Limb (tissue), 2 donors: ENCODE data around the gene SMCO2.

Source experiments
- DNase-seq, 2 donors: peaks; one replicate each; pipeline ENCODE4 v3.0.0-alpha.2; 2016; ENCODE audit errors: extremely low spot score in 2 of 2

SMCO2 gene

DNA sequence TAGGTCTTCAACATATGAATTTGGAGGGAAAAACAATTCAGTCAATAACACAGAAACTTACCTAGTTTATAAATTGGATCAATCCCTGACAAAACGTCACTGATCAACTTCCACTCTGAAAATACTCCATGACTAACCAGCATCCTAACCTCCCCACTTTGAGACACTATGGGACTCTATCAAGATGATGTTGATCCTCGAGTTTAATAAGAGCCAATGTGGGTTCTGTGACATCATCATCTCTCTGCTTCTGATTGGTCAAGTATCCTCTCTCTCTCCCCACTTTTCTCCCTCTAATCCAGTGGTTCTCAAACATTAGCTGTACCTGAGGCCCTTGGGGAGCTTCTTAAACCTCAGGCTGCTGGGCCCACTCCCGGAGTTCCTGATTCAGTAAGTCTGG lies at the start of gene SMCO2:
Gene SMCO2, plus strand, starts transcription at position 301 of the 400 bp plus-strand sequence. CDS start 23,896 bp downstream, outside the sequence.
- no peak for DNase-seq

DNA sequence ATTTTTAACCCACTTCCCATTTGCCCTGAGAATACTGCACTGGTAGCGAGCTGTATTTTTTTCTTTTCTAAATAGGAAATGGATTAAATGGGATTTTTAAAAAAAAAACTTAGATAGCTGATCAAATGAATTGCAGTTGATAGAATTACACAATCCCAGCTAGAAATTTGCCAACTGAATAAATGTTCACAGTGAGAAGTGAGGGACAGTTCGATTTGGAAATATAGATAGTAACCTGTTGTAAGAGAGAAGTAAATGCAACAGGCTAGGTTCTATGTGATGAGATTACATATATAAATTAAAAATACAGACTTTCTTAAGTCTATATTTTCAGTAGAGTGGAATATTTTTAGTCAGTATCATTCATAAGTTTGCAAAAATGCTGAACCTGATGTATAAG lies 48.1 kb upstream of the SMCO2 start:
- DNase-seq, result no peak

DNA sequence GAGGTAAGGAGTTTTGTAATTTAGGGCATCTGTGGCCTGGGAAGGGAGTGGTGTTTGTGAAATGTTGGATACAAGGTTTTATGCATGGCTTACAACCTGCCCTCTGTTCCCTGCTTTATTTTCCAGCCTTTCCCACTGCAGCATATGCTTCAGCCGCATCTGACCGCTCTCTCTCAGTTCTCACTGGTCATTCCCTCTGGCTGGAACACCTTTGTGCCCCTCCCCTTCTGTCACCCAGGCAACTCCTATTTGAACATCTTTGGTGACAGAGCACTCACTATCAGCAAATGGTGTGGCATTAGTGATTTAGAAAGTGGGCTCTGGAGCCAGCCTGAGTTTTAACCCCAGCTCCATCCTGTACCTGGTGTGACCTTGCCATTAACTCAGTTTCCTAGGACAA lies 47.5 kb upstream of the SMCO2 start:
- no peak for DNase-seq

DNA sequence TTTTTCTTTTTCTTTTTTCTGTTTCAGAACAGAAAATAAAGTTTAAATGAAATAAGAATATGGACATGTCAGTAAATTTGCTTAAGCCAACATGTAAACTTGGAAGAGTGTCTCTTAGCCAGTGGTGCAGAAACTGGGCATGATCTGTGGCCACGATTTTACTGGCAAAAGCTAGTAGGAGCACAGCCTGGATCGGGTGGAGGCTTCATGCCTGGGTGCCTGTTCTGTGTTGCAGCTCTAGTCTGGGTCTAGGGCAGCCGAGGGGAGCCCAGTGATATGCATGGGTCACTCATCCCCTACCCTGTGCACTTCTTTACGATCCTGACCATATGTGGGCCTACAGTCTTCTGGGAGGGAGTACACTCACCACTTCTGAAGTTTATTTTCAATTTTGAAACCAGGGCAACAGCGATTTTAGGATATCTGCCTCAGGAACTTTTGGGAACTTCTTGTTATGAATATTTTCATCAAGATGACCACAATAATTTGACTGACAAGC lies 45.6 kb upstream of the SMCO2 start:
- DNase-seq, result no peak

DNA sequence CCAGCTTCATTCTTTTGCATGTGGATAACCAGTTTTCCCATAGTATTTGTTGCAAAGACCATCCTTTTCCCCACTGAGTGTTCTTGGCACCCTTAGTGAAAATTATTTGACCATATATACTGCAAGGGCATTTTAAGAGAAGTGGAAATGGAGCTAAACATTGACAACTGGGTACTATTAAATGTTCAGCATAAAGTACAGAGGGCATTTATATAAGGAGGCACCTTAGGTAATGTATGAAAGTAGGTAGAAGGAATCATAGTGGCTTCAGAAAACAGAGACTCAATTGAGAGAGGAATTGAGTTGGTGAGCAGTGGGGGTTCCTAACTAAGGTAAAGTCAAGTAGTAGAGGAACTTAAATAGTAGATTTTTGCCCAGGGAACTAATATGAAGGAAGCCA lies 34.5 kb upstream of the SMCO2 start:
- DNase-seq, result no peak

DNA sequence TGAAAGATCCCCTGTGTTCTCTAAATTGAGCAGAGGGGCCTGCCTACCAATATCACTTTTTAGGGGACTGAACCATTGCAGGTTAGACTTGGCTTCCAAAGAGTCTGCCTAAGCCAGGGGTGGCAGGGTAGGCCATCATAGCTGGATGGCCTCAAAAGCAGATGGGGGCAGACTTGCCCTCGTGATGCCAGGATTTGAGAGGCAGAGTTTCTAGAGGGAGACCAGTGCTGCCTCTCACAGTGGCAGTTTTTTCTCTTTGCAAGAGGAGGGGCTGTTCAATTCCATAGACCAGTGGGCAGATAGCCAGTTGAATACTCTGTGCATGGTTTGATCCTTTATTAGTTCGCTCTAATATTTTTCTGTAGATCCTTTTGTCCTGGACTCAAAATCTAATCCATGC lies 23.8 kb upstream of the SMCO2 start:
- DNase-seq, result no peak

DNA sequence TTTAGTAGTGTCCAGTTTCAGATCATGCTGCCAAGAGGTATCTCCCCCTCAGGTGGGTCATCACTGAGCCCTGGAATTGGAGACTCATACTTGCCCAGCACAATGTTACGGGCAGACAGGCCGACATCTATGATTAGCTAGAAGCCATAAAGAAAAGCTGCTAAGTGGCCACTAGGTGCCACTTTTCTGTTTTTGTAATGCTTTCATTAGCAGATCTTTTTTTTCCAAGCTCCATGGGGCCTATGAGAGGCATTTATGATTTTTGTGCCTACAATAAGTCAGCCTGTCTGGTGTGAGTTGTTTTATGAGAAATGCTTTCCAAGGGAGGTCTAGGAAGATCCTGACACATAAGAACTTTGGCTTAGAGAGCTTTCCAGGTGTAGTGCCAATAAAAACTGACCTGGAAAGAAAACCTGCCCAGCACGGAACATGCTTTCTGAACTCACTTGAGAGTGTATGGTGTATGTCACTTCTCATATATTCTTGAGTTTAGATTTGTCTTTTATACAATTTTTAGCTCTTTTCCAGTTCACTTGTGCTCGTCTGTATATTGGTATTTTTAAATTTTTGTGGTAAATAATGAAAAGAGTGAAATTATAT lies 21.8 kb upstream of the SMCO2 start:
- DNase-seq, result peak in 1 of 2 donors; percentile 40

DNA sequence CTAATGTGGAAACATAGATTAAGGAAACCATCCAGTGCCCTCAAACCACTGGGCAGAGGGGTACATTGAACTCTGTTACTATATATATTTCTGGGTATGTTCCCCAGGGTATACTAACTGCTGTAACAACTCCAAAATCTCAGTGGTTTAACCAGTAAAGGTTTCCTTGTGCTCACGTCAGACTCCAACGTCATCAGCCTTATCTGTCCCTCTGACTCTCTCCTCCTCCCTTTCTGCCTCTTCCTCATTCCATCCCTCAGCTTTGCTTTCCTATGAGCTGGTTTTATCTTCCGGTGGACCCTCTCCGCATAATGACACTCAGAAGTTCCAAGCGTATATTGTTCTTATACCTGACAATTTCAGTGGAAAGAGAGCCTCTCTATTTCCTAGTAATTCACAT lies 21.2 kb upstream of the SMCO2 start:
- no peak for DNase-seq

DNA sequence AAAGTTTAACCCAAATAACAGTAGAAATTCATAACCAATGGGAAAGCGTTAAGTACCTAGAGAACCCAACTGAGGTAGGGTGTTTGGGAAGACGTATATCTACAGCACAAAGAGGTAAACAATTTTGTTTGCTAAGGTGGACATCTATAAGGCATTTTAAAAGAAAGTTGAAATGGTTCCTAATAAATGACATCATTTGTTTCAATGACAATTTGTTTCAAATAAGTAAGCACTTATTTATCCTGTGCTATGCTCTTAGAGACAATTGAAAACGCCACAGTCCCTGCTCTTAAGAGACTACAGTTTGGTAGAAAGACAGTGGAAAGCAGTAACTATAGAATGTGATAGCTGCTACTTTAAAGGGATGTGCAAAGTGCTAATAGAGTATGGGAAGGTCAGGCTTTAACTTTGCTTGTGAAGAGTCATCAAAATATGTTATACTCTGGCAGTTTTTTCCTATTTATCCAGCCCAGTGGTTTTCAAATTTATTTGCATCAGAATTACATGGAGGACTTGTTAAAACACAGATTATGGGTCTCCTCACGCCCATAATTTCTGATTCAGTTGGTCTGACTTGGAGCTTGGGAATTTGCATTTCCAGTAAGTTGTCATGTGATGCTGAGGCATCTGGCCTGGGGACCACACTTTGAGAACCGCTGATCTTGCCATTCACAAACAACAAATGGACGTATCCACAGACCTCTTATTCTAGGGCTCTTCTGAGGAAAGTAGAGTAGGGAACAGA lies 19.6 kb upstream of the SMCO2 start:
- DNase-seq, result no peak

DNA sequence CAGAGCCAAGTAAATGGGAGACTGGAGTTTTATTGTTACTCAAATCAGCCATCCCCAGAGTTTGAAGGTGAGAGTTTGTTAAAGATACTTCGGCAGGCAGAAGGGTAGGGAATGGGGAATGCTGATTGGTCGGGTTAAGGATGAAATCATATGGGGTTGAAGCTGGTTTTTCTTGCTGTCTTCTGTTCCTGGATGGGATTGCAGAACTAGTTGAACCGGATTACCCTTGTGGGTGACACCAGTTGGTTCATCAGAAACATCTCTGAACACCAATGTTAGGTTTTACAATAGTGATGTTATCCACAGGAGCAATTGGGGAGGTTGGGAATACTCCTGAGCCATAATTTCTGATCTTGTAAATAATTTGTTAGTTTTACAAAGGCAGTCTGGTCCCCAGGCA lies 18.7 kb upstream of the SMCO2 start:
- DNase-seq, result no peak

DNA sequence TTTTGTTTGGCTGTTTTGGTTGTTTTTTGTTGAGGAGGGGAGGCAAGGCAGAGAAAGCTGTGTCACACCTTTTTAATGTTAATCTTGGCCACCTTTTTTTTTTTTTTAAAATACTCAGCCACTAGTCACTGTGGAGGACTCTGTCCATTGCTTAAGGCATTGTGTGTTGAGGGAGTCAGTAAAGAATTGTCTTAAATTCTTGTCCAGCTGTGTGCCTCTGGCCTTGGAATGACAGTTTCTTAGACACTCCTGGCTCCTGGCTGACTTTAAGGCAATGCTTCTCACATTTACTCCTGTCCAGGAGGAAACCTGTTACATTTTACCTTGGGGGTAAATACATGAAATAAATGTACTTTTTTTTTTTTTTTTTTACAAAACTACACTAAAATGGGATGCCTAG lies 18.1 kb upstream of the SMCO2 start:
- DNase-seq, result no peak

DNA sequence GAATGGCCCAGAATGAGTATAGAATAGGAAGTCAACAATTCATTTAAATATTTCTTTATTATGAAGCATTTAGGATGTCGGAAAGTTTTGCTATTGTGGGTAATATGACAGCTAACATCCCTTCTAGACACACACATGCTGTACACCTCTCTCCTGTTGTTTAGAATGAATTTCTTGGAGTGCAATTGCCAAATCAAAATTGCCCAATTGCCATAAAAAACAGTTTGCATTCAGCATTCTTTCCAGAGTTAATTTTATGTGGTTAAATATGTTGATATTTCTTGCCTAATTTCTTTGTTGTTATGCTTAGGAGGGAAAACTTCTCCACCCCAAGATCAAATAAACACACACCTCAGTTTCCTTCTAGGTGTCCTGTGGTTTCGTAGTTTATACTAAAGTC lies 16.9 kb upstream of the SMCO2 start:
- DNase-seq, result no peak

DNA sequence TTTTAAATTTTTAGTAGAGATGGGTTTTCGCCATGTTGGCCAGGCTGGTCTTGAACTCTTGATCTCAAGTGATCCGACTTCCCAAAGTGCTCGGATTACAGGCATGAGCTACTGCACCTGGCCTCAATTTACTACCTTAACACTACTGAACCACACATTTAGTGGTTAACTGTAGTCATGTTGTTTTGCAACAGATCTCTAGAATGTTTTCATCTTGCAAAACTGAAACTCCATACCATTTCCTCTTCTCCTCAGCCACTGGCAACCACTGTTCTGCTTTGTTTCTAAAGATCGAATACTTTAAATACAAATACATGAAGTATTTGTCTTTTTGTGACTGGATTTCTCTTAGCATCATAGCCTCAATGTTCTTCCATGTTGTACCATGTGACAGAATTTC lies 15.4 kb upstream of the SMCO2 start:
- DNase-seq, result no peak

DNA sequence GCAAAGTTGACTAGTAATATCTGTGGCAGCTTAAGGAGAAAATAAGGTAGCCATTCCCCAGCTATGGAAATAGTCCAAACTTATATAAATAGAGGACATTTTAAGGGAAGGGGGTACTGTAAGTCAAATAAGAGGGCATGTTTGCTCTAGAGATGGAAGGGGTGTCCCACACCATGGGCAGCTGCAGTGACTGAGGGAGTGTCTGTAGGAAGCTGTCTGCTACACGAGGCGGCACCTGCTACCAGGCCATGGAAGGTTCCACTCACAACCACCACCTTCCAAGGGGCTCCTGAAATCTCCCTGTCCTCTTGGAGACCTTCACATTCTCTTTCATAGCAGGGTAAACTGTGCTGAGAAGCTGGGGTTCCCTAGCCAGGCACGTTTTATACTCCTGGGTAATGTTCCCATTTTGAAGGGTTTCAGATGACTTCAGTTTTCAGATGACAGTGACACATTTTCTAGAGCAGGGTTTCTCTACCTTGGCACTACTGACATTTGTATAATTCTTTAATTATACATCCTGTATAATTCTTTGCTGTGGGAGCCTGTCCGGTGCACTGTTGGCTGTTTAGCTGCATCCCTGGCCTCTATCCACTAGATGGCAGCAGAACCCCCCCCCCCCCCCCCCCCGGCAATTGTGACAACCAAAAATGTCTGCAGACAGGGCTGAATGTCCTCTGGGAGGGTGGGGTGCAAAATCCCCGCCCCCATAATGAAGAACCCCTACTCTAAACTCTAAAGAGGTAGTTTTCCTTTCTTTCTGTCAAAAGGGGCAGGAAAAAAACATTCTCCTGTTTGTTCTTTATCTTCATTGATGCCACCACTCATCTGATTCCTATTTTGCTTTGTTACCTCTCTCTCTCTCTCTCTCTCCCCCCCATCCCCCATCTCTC lies 11.6 kb upstream of the SMCO2 start:
- peak in 1 of 2 donors; percentile 61 for DNase-seq

DNA sequence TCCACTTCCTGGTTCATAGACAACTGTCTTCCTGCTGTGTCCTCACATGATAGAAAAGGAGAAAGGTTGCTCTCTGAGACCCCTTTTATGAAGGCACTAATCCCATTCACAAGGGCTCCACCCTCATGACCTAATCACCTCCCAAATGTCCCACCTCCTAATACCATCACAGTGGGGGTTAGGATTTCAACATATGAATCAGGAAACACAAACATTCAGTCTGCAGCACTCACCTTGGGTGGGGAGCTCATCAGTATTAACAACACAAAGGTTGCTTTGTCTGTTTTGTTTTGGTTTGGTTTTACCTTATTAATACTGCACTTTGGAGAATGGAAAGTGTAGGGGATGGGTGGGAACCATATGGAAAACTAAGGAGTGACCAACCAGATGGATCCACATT lies 10.5 kb upstream of the SMCO2 start:
- no peak for DNase-seq

DNA sequence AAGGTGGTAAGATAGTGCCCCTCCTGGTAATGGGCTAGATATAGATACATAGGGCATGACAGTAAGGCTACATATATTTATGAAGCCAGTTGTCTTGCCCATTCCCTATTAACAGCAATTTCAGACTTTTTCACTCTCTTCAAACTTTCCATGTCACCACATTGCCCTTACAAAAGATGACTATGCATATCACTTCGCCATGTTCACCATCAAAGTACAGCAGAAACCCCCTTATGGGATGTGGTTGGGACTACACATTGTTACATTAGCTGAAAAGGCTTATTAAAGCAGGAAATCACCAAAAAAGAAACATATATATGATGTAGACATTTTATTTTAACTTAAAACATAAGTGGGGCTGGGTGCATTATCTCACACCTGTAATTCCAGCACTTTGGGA lies 9.8 kb upstream of the SMCO2 start:
- no peak for DNase-seq

DNA sequence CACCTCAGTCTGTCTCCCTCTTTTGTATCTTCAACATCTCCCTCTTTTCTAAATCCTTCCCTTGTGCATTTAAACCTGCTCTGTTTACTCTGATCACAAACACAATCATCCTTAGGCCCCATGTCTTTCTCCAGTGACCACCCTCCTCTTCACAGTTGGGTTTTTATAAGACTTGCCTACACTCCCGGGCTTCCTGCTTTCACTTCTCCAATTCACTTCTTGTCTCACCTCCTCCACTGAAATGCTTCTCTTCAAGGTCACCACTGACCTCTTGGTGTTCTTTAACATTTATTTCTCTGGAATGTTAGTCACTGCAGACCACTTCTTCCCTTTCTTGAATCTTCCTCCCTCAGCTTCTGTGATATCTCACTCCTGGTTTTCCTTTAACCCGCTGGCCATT lies 8.7 kb upstream of the SMCO2 start:
- DNase-seq, result no peak

DNA sequence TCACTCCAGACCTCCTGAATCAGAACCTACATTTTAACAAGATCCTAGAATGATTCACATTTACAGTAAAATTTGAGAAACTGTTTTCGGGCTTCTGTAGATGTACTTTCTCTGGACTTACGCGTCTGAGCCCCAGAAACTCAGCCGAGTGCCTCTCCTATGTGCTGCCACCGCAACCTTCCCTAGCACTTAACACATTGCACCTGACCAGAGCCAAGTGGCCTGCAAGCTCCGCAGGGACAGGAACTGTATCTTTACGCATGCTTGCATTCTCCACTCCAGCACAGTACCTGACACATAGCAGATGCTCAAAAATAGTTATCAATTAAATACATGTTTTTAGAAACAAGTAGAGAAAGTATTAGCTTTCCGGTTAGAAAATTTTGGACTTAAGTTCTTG lies 1.2 kb downstream of the SMCO2 start:
- no peak for DNase-seq

DNA sequence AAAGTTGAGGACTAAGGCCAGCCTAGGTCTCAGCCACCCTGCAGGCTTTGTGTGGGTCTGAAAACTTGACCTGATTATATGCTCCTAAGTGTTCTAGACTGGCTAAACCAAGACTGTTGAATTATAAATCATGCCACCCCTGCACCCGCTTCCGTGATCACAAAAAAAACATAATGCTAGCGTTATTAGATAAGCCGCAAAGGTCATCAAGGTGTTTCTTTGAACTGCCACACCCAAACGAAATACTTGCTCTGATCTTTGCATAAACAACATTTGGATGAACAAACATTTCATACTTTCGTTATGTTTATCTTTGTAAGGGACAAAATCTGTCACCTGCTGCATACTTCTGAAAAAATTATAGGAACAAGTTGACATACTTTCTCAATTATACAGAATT lies 2.5 kb downstream of the SMCO2 start:
- DNase-seq, result no peak

DNA sequence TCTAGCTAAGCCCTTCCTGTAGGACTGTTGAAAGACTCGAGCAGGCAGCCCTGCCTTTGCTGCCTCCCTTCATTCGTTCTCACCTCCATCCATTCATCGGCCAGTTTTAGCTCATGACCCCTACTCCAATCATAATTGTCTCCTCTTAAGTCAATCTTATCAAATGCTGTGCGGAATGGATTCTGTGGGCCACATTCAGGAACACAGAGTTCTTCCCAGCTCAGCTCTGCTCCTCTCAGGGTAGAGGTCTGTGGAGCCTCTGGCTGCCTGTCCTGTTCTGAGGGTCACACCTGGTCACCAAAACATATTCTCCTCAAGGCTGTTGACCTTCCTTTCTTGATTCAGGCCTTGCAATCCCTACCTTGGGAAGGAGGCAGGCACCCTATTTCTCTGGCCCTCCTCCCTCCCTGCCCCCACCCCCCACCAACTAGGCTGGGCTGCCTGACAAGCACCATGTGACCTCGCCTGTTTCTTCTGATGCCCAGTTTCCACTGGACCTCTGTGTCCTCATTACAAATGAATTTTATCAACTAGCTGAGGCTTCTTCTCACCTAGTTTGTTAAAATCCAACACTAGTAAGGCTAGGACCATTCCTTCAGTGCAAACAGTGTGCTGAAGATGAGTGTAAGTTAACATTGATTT lies 3.5 kb downstream of the SMCO2 start:
- no peak for DNase-seq

DNA sequence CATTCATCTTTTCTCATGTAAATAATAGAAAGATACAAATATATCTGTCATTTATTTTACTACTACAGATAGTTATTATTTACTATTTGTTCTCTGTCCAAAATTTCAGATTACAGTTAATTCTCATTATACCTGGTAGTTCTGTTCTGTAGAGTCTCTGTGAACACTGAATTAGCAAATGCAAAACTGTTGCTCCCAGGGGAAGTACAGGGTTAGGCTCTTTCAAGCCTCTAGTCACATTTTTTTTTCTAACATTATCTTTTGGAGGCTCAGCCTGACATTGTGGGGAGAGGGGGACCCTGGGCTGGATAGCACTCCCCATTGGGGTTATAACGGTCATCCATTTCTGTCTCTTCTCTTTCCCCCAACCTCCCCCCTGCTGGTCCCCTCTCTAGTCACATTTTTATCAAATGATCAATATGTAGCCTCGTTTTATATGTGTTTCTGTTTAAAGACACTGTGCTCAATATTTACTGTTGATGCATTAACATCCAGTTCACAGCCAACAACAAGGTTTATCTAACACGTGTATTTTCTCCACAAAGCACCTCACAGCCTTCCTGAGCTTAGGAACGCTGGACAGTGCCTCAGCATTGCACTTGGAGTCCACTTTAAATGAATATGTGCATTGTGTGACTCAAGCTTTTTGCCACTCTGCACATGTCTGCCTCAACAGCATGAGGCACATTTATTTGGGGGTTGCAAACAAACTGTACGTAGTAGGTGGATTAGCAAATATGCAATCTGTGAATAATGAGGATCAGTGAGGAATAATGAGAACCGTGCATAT lies 4.7 kb downstream of the SMCO2 start:
- DNase-seq, result no peak
